ENCODE data around the gene CHST14. TPM values are rescaled to one million over a fixed set of nuclear protein-coding genes. Genes with fewer than 3 reads are reported as not detected.
"Not testable (repeated sequence)": the region's sequence is repeated elsewhere in the genome, so short reads cannot be mapped to it uniquely, and the experiment has no call there.

The CHST14 gene
- total and polyA plus RNA-seq, 10 donors = 7.1 to 18.5 (median 13.3) TPM

- Histone ChIP-seq H3K27ac (peak overlapping the region in 5 of 8 donors; percentile 24 to 63 (median 52)), H3K4me3 (no peak overlapping the region), H3K9me3 (no peaks in the 10 kb centered on the region), H3K36me3 (no peaks in the 10 kb centered on the region), H3K27me3 (replicated peaks in 1 of 7) (no peaks in the 10 kb centered on the region), H3K4me1 (peaks cover 42 to 76% (median 60%) of the 10 kb centered on the region in 6 donors)
- intact Hi-C loops (cut with DNase I; ENCODE audit: low total_unique reads) = no loop called here
- TF ChIP-seq, protein P1, sequence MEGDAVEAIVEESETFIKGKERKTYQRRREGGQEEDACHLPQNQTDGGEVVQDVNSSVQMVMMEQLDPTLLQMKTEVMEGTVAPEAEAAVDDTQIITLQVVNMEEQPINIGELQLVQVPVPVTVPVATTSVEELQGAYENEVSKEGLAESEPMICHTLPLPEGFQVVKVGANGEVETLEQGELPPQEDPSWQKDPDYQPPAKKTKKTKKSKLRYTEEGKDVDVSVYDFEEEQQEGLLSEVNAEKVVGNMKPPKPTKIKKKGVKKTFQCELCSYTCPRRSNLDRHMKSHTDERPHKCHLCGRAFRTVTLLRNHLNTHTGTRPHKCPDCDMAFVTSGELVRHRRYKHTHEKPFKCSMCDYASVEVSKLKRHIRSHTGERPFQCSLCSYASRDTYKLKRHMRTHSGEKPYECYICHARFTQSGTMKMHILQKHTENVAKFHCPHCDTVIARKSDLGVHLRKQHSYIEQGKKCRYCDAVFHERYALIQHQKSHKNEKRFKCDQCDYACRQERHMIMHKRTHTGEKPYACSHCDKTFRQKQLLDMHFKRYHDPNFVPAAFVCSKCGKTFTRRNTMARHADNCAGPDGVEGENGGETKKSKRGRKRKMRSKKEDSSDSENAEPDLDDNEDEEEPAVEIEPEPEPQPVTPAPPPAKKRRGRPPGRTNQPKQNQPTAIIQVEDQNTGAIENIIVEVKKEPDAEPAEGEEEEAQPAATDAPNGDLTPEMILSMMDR (IDR thresholded peaks at IDR 0.05 in 8 of 11, conservative IDR thresholded peaks at IDR 0.05 in 3 of 11) = no peak
- no peak for TF ChIP-seq POLR2AphosphoS5 (IDR thresholded peaks at IDR 0.05)
- TF ChIP-seq POLR2A (IDR thresholded peaks at IDR 0.05) = no peak
- no peak for DNase-seq
- WGBS, 5 donors = 78 to 92% (median 85%) methylated on average over 3 of the region's 3 CpGs
Measured at GRCh38 chr15:40451527-40452158, 19.1 kb upstream of the CHST14 start.

- TF ChIP-seq POLR2A (IDR thresholded peaks at IDR 0.05) = no peak
- TF ChIP-seq, protein P1 (IDR thresholded peaks at IDR 0.05 in 8 of 11, conservative IDR thresholded peaks at IDR 0.05 in 3 of 11) = no peak
- intact Hi-C loops (cut with DNase I; ENCODE audit: low total_unique reads) = no loop called here
- no peaks in the 10 kb centered on the region for H3K9me3 ChIP-seq
- 35 to 57% (median 48%) methylated on average over 10 to 11 of the region's 11 CpGs for WGBS, 5 donors
- H3K4me3 ChIP-seq = no peak overlapping the region
- no peaks in the 10 kb centered on the region for H3K27me3 ChIP-seq (replicated peaks in 1 of 7)
- H3K4me1 ChIP-seq = peaks cover 42 to 85% (median 64%) of the 10 kb centered on the region in 6 donors
- H3K36me3 ChIP-seq = no peaks in the 10 kb centered on the region
- peak overlapping the region in 6 of 8 donors; percentile 22 to 63 (median 52) for H3K27ac ChIP-seq
- no peak for DNase-seq
Measured at GRCh38 chr15:40452296-40453090, 18.3 kb upstream of the CHST14 start.

DNA sequence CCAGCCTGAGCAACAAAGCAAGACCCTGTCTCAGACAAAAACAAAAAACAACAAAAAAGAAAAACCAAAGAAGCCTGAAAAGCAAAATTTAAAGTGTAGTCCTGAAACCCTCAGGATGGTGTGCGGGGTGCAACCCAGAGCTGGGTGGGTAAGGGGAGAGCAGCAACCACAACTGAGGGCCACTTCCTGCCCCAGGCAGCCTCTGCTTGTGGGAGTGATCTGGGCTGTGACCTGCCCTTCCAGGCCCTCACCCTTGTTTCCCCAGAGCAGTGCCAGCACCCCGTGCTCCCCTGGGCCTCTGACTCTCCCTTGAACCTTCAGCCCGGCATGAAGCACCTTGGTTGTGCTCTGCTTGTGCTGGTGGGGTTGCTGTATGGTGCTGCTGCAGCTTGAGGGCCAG is 16.8 kb upstream of the CHST14 start:
- DNase-seq; H3K4me3 ChIP-seq; H3K27me3 ChIP-seq (replicated peaks in 1 of 7); intact Hi-C loops (cut with DNase I; ENCODE audit: low total_unique reads); H3K36me3 ChIP-seq; H3K9me3 ChIP-seq: not testable (repeated sequence)
- TF ChIP-seq POLR2AphosphoS5 (IDR thresholded peaks at IDR 0.05) = peak in 1 of 3 donors; percentile 36
- WGBS, 5 donors = 12 to 27% (median 15%) methylated on average over 2 to 3 of the region's 3 CpGs
- peaks cover 42 to 89% (median 64%) of the 10 kb centered on the region in 6 donors for H3K4me1 ChIP-seq
- peak overlapping the region in 4 of 8 donors; percentile 17 to 49 (median 24) for H3K27ac ChIP-seq

DNA sequence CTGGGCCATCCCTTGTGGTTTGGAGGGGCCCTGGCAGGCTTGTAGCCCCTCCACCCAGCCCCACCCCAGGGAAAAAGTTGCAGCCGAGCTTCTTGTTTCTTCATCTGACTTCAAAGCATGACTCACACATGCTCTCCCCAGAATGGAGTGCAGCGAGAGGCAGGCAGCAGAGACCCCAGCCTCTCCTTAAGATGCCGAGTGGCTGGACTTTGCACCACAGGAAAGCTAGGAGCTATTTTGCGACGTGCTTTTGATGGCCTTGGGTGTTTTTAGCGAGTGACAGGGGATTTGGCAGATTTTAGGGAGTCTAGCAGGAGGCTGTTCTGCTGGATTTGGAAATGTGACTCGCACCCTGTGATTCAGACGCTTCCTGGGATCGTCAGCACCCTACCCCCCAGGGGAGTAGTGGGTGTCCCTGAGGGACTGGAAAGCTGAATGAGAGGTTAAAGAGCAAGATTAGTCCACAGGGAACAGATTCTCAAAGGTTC is 15.8 kb upstream of the CHST14 start:
- H3K4me1 ChIP-seq = peaks cover 42 to 79% (median 63%) of the 10 kb centered on the region in 6 donors
- peak overlapping the region in 2 of 8 donors; percentile 17 to 49 for H3K27ac ChIP-seq
- no peaks in the 10 kb centered on the region for H3K27me3 ChIP-seq (replicated peaks in 1 of 7)
- no peak overlapping the region for H3K4me3 ChIP-seq
- H3K9me3 ChIP-seq = no peaks in the 10 kb centered on the region
- intact Hi-C loops (cut with DNase I; ENCODE audit: low total_unique reads) = no loop called here
- H3K36me3 ChIP-seq = peaks cover 0 to 20% (median 17%) of the 10 kb centered on the region in 6 donors
- DNase-seq = no peak
- TF ChIP-seq, protein P1 (IDR thresholded peaks at IDR 0.05 in 8 of 11, conservative IDR thresholded peaks at IDR 0.05 in 3 of 11) = no peak
- TF ChIP-seq POLR2A (IDR thresholded peaks at IDR 0.05) = no peak
- no peak for TF ChIP-seq POLR2AphosphoS5 (IDR thresholded peaks at IDR 0.05)
- 69 to 80% (median 71%) methylated on average over 7 to 9 of the region's 9 CpGs for WGBS, 5 donors
